Endothelial cell (in vitro differentiated cells): ENCODE measurements around the gene C21orf91. TPM values are rescaled to one million over a fixed set of nuclear protein-coding genes. Genes with fewer than 3 reads are reported as not detected.

ENCODE experiments used
- DNase-seq: peaks from one replicate; pipeline ENCODE4 v3.0.0; 2021; ENCODE audit warnings: low spot score
- H3K27ac Mint-ChIP-seq: one replicate; pipeline ENCODE4 v1.8.0; 2021; ENCODE audit warnings: mixed read lengths, inconsistent platforms; ENCODE audit not compliant: unreplicated experiment
- H3K27me3 Mint-ChIP-seq: one replicate; pipeline ENCODE4 v1.8.0; 2021; ENCODE audit warnings: mild to moderate bottlenecking, moderate library complexity, mixed read lengths, inconsistent platforms; ENCODE audit not compliant: unreplicated experiment
- H3K36me3 Mint-ChIP-seq: one replicate; pipeline ENCODE4 v1.8.0; 2021; ENCODE audit warnings: mild to moderate bottlenecking, low read depth, mixed read lengths, inconsistent platforms; ENCODE audit not compliant: unreplicated experiment
- H3K4me1 Mint-ChIP-seq: one replicate; pipeline ENCODE4 v1.8.0; 2021; ENCODE audit warnings: mild to moderate bottlenecking, mixed read lengths, inconsistent platforms; ENCODE audit not compliant: unreplicated experiment
- H3K4me3 Mint-ChIP-seq: one replicate; pipeline ENCODE4 v1.8.0; 2021; ENCODE audit warnings: mild to moderate bottlenecking, mixed read lengths, inconsistent platforms; ENCODE audit not compliant: unreplicated experiment
- H3K9me3 Mint-ChIP-seq: one replicate; pipeline ENCODE4 v1.8.0; 2021; ENCODE audit warnings: mixed read lengths, inconsistent platforms; ENCODE audit not compliant: unreplicated experiment
- total RNA-seq: library from RNA; stranded (reverse); fragmentation: NEBNext Ultra II Directional; extraction: Animal tissue kit (Norgen Biotek cat#: 25700); gene quantifications from one replicate; pipeline ENCODE4 v1.2.1, GENCODE V29; 2021; ENCODE audit not compliant: unreplicated experiment
- TF ChIP-seq, protein P1 (sequence below): fragments of 200-600 bp; sonication (generic); IDR thresholded peaks from one replicate; pipeline ENCODE4 v1.5.0; 2021; ENCODE audit warnings: antibody characterized with exemption; ENCODE audit not compliant: unreplicated experiment

Gene C21orf91
- total RNA-seq, 1 donor from 2014 or later = 29.5 TPM

DNA sequence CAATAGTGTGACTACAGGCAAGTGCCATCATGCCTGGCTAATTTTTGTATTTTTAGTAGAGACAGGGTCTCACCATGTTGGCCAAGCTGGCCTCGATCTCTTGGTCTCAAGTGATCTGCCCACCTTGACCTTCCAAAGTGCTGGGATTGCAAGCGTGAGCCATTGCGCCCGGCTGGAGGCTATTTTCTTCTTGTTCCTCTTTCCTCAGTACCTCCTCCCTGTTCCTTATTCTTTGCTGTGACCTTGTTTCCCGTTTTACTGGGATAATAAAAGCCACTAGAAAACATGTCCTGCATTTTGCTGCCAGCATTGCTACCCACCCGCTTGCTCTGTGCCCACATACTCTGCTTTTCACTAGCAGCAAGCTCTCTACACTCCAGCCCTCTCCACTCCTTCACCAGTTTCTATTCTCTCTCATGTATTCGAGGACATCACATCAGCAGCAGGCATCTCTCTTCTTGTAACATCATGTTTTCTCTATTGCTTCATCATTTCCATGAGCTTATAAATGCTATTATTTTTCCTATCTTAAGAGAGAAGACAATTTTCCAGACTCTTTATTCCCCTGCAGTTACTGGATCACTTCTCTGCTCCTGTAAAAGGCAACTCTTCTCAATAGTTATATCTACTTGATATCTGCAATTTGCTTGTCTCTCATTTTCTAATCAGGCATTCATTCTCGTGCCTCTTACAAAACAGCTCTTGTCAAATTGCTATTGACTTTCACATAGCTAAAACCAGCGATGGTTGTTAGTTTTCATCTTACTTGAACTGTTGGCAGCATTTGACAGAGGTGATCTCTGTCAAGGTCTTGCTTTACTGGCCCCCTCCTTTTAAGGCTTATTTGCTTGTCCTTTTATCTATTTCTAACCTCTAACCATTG is 34.5 kb upstream of the C21orf91 start:
- DNase-seq = no peak
- Mint-ChIP-seq H3K4me1 (no peaks in the 10 kb centered on the region), H3K9me3 (no peaks in the 10 kb centered on the region), H3K27ac (no peak overlapping the region), H3K36me3 (no peaks in the 10 kb centered on the region), H3K27me3 (peaks cover 2% of the 10 kb centered on the region), H3K4me3 (no peak overlapping the region)
- TF ChIP-seq, protein P1, sequence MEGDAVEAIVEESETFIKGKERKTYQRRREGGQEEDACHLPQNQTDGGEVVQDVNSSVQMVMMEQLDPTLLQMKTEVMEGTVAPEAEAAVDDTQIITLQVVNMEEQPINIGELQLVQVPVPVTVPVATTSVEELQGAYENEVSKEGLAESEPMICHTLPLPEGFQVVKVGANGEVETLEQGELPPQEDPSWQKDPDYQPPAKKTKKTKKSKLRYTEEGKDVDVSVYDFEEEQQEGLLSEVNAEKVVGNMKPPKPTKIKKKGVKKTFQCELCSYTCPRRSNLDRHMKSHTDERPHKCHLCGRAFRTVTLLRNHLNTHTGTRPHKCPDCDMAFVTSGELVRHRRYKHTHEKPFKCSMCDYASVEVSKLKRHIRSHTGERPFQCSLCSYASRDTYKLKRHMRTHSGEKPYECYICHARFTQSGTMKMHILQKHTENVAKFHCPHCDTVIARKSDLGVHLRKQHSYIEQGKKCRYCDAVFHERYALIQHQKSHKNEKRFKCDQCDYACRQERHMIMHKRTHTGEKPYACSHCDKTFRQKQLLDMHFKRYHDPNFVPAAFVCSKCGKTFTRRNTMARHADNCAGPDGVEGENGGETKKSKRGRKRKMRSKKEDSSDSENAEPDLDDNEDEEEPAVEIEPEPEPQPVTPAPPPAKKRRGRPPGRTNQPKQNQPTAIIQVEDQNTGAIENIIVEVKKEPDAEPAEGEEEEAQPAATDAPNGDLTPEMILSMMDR = no peak

DNA sequence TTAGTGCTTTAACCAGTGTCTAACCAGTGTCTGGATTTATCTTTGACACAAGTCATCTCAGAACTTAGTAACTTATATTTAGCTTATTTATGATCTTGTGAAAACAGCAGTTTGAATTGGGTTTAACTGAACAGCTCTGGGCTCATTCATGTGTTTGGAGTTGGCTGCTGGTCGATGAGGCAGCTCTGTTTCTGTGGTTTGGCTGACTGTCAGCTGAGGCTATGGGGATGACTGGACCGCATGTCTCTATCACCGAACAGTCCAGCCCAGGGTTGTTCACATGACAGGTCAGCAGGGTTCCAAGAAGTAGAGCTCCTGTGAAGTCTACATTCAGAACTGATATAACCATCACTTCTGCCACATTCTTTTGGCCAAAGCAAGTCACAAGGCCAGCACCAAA is 29.1 kb upstream of the C21orf91 start:
- TF ChIP-seq, protein P1 = no peak
- Mint-ChIP-seq H3K27ac (no peak overlapping the region), H3K4me1 (no peaks in the 10 kb centered on the region)

DNA sequence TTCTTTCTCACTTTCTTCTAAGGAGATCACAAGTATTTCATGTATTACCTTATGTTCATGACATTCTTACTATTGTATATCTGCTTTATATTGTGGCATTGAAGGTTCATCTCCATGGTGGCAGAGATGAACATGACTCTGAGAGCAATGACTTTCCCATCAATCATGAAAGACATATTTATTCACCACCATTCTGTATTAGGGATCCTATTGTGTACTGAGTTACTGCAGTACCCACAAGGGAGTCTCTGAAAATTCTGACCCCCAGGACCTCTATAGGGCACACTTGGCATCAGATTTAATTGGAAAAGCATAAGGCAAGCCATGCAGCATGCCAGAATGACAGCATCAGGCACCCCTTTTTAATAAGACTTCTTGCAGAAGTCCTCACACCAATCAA is 21.9 kb upstream of the C21orf91 start:
- no peak overlapping the region for H3K4me3 Mint-ChIP-seq
- DNase-seq = no peak
- TF ChIP-seq, protein P1 = no peak
- H3K9me3 Mint-ChIP-seq = no peaks in the 10 kb centered on the region
- H3K4me1 Mint-ChIP-seq = no peaks in the 10 kb centered on the region
- no peaks in the 10 kb centered on the region for H3K27me3 Mint-ChIP-seq
- H3K27ac Mint-ChIP-seq = no peak overlapping the region
- H3K36me3 Mint-ChIP-seq = no peaks in the 10 kb centered on the region

More for the DNA sequence above, 29.1 kb upstream of the C21orf91 start:
- Mint-ChIP-seq H3K27me3 (no peaks in the 10 kb centered on the region), H3K9me3 (no peaks in the 10 kb centered on the region), H3K36me3 (no peaks in the 10 kb centered on the region), H3K4me3 (no peak overlapping the region)
- DNase-seq = no peak

DNA sequence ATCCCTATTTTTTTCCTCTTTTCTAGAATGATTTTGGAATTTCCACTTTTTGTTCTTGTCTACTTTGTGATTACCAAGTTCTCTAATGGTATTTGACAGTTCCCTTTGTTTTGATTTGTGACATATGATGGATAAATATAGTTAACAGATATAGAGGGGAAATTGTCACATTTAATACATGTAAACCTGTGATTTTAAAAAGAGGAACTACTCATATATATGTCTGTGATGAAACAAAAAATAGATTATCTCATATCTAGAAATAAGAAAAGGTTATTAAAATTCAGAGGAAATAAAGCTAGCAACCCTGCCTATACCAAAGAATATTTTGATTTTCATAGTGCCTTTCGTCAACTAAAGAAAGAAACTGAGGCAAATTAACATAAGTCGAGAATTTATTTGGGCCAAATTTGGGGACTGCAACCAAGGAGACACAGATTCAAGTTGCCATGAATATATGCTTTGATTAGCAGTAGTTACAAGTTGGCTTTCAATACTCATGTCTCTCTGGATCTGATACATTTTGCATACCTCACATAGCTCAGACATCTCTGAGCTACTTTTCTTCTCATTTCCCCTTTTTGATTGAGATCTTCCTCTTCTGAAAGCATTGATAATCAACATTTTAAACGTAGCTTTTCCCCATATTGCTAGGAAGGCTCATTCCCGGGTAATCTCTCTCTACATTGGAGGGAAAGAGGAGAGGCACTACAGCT is 15.6 kb upstream of the C21orf91 start:
- TF ChIP-seq, protein P1 = no peak

DNA sequence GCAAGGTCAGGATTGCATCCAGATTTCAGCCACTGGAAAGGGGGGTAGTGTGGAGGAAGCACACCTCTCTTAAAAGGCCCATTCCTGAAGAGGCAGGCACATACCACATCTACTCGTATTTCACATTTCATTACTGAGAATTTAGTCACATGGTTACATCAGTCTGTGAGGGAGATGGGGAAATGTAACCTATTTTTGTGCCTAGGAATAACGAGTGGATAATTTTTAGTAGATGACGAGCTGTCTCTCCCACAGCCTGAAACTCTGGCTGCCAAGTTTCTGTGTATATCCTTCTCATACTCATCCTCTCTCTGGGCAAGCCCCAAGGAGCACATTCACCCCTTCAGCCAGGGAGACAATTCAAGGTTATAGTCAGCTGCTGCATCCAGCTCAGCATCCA is 10.3 kb upstream of the C21orf91 start:
- TF ChIP-seq, protein P1 = no peak
- Mint-ChIP-seq H3K4me3 (no peak overlapping the region), H3K27me3 (peaks cover 1% of the 10 kb centered on the region), H3K4me1 (no peaks in the 10 kb centered on the region), H3K36me3 (no peaks in the 10 kb centered on the region), H3K9me3 (no peaks in the 10 kb centered on the region), H3K27ac (no peak overlapping the region)
- no peak for DNase-seq

More for the DNA sequence above, 15.6 kb upstream of the C21orf91 start:
- H3K4me1 Mint-ChIP-seq = no peaks in the 10 kb centered on the region
- H3K27me3 Mint-ChIP-seq = no peaks in the 10 kb centered on the region
- no peak for DNase-seq
- H3K27ac Mint-ChIP-seq = no peak overlapping the region
- H3K9me3 Mint-ChIP-seq = no peaks in the 10 kb centered on the region
- no peak overlapping the region for H3K4me3 Mint-ChIP-seq
- H3K36me3 Mint-ChIP-seq = no peaks in the 10 kb centered on the region
